ENCODE results near the gene ANKRD60.

- no peak for TF ChIP-seq CTCF (conservative IDR thresholded peaks at IDR 0.05; ENCODE audit: low read depth, low read length)
- no peak for TF ChIP-seq EZH2 (IDR thresholded peaks at IDR 0.05; ENCODE audit: borderline replicate concordance, low read depth, low read length, poor library complexity, severe bottlenecking)
Measured at GRCh38 chr20:58264271-58264670, 35.8 kb upstream of the ANKRD60 start.

Measured in A673 (cell line).